IMR-90 (cell line): Measurements from ENCODE around the gene KDM4B. TPM values are rescaled to one million over a fixed set of nuclear protein-coding genes. Genes with fewer than 3 reads are reported as not detected.

Source experiments
- ATAC-seq: fragments of 200-7000 bp; cut with Tn5 transposase; 2 replicates; pipeline ENCODE4 v1.9.1; 2020; ENCODE audit warnings: low read depth, mild to moderate bottlenecking, moderate library complexity
- BruUV-seq: library from RNA; stranded (reverse); fragments of 400-500 nt; replicated peaks from 2 replicates; lab custom pipeline; 2021; lab: Mats Ljungman, UMichigan
- CTCF ChIA-PET: fragments of 300-600 bp; formaldehyde crosslinking; extraction: SDS; loops from one replicate; lab custom pipeline; 2021; ENCODE audit warnings: antibody characterized with exemption; lab: Yijun Ruan, JAX
- POLR2A ChIA-PET: fragments of 300-600 bp; sonication (Branson Sonifier 250); formaldehyde crosslinking; loops from one replicate; lab custom pipeline; 2022; ENCODE audit warnings: antibody characterized with exemption; ENCODE audit not compliant: unreplicated experiment; lab: Charles Lee
- DNase-seq: peaks from one replicate; pipeline ENCODE4 v3.0.0; 2013
- H2AFZ ChIP-seq: replicated peaks from 2 replicates; pipeline ENCODE3; 2013; ENCODE audit warnings: low read length, mild to moderate bottlenecking; ENCODE audit not compliant: poor library complexity
- H2AK5ac ChIP-seq: 2 replicates; pipeline ENCODE4 v1.6.1; 2013; ENCODE audit warnings: low read depth, low read length, inconsistent platforms
- H2AK9ac ChIP-seq: replicated peaks from 2 replicates; pipeline ENCODE3; 2013; ENCODE audit warnings: mild to moderate bottlenecking, low read depth, low read length, moderate library complexity; ENCODE audit not compliant: poor library complexity
- H2BK120ac ChIP-seq: 2 replicates; pipeline ENCODE4 v1.6.1; 2013; ENCODE audit warnings: low read depth, low read length, inconsistent platforms
- H2BK15ac ChIP-seq: 3 replicates; pipeline ENCODE4 v1.6.1; 2013; ENCODE audit warnings: low read depth, low read length, inconsistent platforms
- H2BK20ac ChIP-seq: 2 replicates; pipeline ENCODE4 v1.6.1; 2013; ENCODE audit warnings: low read depth, mild to moderate bottlenecking, inconsistent platforms, low read length, moderate library complexity
- H2BK5ac ChIP-seq: 2 replicates; pipeline ENCODE4 v1.6.1; 2013; ENCODE audit warnings: mild to moderate bottlenecking, low read depth, low read length, inconsistent platforms; ENCODE audit not compliant: poor library complexity, severe bottlenecking
- H3K14ac ChIP-seq: replicated peaks from 2 replicates; pipeline ENCODE4 v1.6.1; 2013; ENCODE audit warnings: low read depth, low read length, inconsistent platforms
- H3K18ac ChIP-seq: 2 replicates; pipeline ENCODE4 v1.6.1; 2013; ENCODE audit warnings: low read depth, low read length, control low read depth
- H3K23ac ChIP-seq: 2 replicates; pipeline ENCODE4 v1.6.1; 2013; ENCODE audit warnings: low read depth, low read length, inconsistent platforms
- H3K27ac ChIP-seq: 2 replicates; pipeline ENCODE4 v1.5.1; 2013; ENCODE audit warnings: mild to moderate bottlenecking, control low read depth, low read length; ENCODE audit not compliant: insufficient read depth
- H3K27me3 ChIP-seq: 2 replicates; pipeline ENCODE4 v1.6.1; 2013; ENCODE audit warnings: low read length; ENCODE audit not compliant: control insufficient read depth, insufficient read depth
- H3K36me3 ChIP-seq: 2 replicates; pipeline ENCODE4 v1.6.1; 2013; ENCODE audit warnings: low read length, mixed read lengths; ENCODE audit not compliant: control insufficient read depth, insufficient read depth
- H3K4ac ChIP-seq: 2 replicates; pipeline ENCODE4 v1.6.1; 2013; ENCODE audit warnings: low read depth, low read length, inconsistent platforms
- H3K4me1 ChIP-seq: 2 replicates; pipeline ENCODE4 v1.6.1; 2013; ENCODE audit warnings: low read length, mixed read lengths; ENCODE audit not compliant: control insufficient read depth, insufficient read depth
- H3K4me2 ChIP-seq: 2 replicates; pipeline ENCODE4 v1.6.1; 2013; ENCODE audit warnings: low read depth, mild to moderate bottlenecking, control low read depth, low read length, moderate library complexity
- H3K4me3 ChIP-seq: 2 replicates; pipeline ENCODE4 v1.5.1; 2013; ENCODE audit warnings: low read depth, mild to moderate bottlenecking, control low read depth, low read length, moderate library complexity; ENCODE audit not compliant: insufficient read depth
- H3K56ac ChIP-seq: 2 replicates; pipeline ENCODE4 v1.6.1; 2013; ENCODE audit warnings: low read length, inconsistent platforms; ENCODE audit not compliant: insufficient read depth; ENCODE audit errors: extremely low read depth
- H3K79me1 ChIP-seq, 2 experiments: 2 replicates each; pipeline ENCODE4 v1.6.1; 2013; ENCODE audit warnings: low read length in 2 of 2, inconsistent platforms in 1 of 2, low read depth in 1 of 2
- H3K9ac ChIP-seq: 2 replicates; pipeline ENCODE4 v1.6.1; 2013; ENCODE audit warnings: low read depth, low read length, control low read depth
- H3K9me1 ChIP-seq: 2 replicates; pipeline ENCODE4 v1.6.1; 2013; ENCODE audit warnings: low read length, inconsistent platforms; ENCODE audit not compliant: insufficient read depth
- H3K9me3 ChIP-seq: 2 replicates; pipeline ENCODE4 v1.6.1; 2013; ENCODE audit warnings: low read length; ENCODE audit not compliant: control insufficient read depth, insufficient read depth
- H4K20me1 ChIP-seq: 2 replicates; pipeline ENCODE4 v1.6.1; 2013; ENCODE audit warnings: low read length, inconsistent platforms; ENCODE audit not compliant: insufficient read depth
- H4K5ac ChIP-seq: 2 replicates; pipeline ENCODE4 v1.6.1; 2013; ENCODE audit warnings: mild to moderate bottlenecking, low read depth, low read length, control low read depth
- H4K8ac ChIP-seq, 2 experiments: 2 replicates each; pipeline ENCODE4 v1.6.1; 2013; ENCODE audit warnings: low read depth in 2 of 2, low read length in 2 of 2, control low read depth in 1 of 2, inconsistent platforms in 1 of 2
- H4K91ac ChIP-seq: 2 replicates; pipeline ENCODE4 v1.6.1; 2013; ENCODE audit warnings: low read depth, low read length, inconsistent platforms; ENCODE audit not compliant: insufficient read depth
- BHLHE40 ChIP-seq: fragments of 150-350 bp; IDR thresholded peaks from 2 replicates; pipeline ENCODE4 v1.6.1; 2016; ENCODE audit warnings: mild to moderate bottlenecking, low read depth, low read length
- CEBPB ChIP-seq: IDR thresholded peaks from 2 replicates; pipeline ENCODE4 v1.6.1; 2012; ENCODE audit warnings: low read depth, low read length, improper control_type of control experiment
- CHD1 ChIP-seq: IDR thresholded peaks from 2 replicates; pipeline ENCODE4 v1.6.1; 2012; ENCODE audit warnings: low read depth, low read length, improper control_type of control experiment
- FOS ChIP-seq: fragments of 150-350 bp; IDR thresholded peaks from 2 replicates; pipeline ENCODE4 v1.6.1; 2016; ENCODE audit warnings: low read depth, low read length
- MAFK ChIP-seq: IDR thresholded peaks from 2 replicates; pipeline ENCODE4 v1.6.1; 2012; ENCODE audit warnings: low read depth, low read length, improper control_type of control experiment
- RFX5 ChIP-seq: IDR thresholded peaks from 2 replicates; pipeline ENCODE4 v1.8.0; 2012; ENCODE audit warnings: low read depth, mild to moderate bottlenecking, low read length, moderate library complexity
- SMC3 ChIP-seq: fragments of 150-350 bp; IDR thresholded peaks from 2 replicates; pipeline ENCODE4 v1.6.1; 2016; ENCODE audit warnings: low read depth, mild to moderate bottlenecking, antibody characterized with exemption, low read length, moderate library complexity
- WGBS, 2 experiments: methylation state at CpG; one replicate each; pipeline versions ENCODE4 v1.1.5 to v1.1.7; 2013; ENCODE audit warnings: missing lambda C conversion rate in 2 of 2; ENCODE audit not compliant: insufficient read length in 1 of 2; ENCODE audit errors: extremely low coverage in 2 of 2; 5-methylcytosine and 5-hydroxymethylcytosine counted together
- dilution Hi-C: fragments of 300-500 bp; cut with HindIII; formaldehyde crosslinking; loops from one replicate; pipeline ENCODE4 v1.14.3; 2018; ENCODE audit warnings: low sequenced_read_pairs; ENCODE audit not compliant: unreplicated experiment
- in situ Hi-C: fragments of 300-500 bp; cut with MboI; formaldehyde crosslinking; loops from 3 replicates; pipeline ENCODE4 v1.14.3; 2019; ENCODE audit warnings: low sequenced_read_pairs, inconsistent platforms, mixed read lengths
- intact Hi-C: fragments of 100-400 bp; cut with micrococcal nuclease; formaldehyde crosslinking; loops from 2 replicates; pipeline ENCODE4 v1.10.0; 2022
- polyA plus RNA-seq, 3 experiments: library from polyadenylated mRNA; depleted of rRNA; stranded (reverse); fragments of >200 nt; gene quantifications; 2 replicates each; pipeline ENCODE4 v1.2.3, GENCODE V29; 2012; ENCODE audit warnings: low replicate concordance in 1 of 3
- total RNA-seq: library from RNA; depleted of rRNA; stranded (reverse); fragments of >200 nt; gene quantifications from 2 replicates; pipeline ENCODE4 v1.2.3, GENCODE V29; 2012
- TF ChIP-seq, protein P1 (sequence below): fragments of 150-350 bp; IDR thresholded peaks from 2 replicates; pipeline ENCODE4 v1.6.1; 2017; ENCODE audit warnings: mild to moderate bottlenecking, antibody characterized with exemption, low read length, low read depth

KDM4B gene
- total and polyA plus RNA-seq, 2 of the 4 experiments (the other 2 are of a cell fraction) = 5.0 to 17.9 TPM

DNA sequence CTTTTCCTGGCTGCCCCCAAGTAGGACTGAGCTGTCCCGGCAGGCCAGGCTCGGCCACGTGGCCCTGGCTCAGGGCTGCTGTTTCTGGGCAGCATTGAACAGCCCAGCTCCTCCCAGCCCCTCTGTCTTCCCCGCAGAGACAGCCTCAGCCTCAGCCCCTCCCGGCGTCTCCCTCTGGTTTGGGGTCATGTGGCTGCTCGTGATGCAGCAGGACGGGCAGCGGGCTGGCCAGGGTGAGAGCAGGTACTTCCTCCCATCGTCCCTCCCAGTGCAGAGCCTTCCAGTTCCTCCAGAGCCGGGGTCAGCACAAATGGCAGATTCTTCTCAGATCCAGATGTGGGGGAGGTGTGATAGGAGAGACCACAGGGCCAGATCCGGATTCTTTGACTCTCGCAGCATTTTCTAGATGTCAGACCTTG, 114.6 kb downstream of the KDM4B start:
- H3K18ac ChIP-seq = no peak overlapping the region

More for the DNA sequence above, 114.6 kb downstream of the KDM4B start:
- H2BK15ac ChIP-seq = no peak overlapping the region
- H4K91ac ChIP-seq = no peak overlapping the region
- in situ Hi-C loops (no loop called here), dilution Hi-C loops (no loop called here), intact Hi-C loops (no loop called here)
- H4K8ac ChIP-seq = no peak overlapping the region
- H2BK20ac ChIP-seq = no peak overlapping the region
- 0 out of 2 replicates have a peak, but pooled peaks cover 3% of the 10 kb centered on the region for H3K9me1 ChIP-seq
- no TSS peak for BruUV-seq
- no peak overlapping the region for H3K4me3 ChIP-seq
- H2BK120ac ChIP-seq = no peak overlapping the region
- H3K4me2 ChIP-seq = no peak overlapping the region
- TF ChIP-seq CHD1 (no peak), RFX5 (no peak), BHLHE40 (no peak), MAFK (no peak), CEBPB (no peak), FOS (no peak), SMC3 (no peak)
- TF ChIP-seq, protein P1, sequence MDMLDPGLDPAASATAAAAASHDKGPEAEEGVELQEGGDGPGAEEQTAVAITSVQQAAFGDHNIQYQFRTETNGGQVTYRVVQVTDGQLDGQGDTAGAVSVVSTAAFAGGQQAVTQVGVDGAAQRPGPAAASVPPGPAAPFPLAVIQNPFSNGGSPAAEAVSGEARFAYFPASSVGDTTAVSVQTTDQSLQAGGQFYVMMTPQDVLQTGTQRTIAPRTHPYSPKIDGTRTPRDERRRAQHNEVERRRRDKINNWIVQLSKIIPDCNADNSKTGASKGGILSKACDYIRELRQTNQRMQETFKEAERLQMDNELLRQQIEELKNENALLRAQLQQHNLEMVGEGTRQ = no peak
- no peaks in the 10 kb centered on the region for H3K9me3 ChIP-seq
- H3K27me3 ChIP-seq = no peaks in the 10 kb centered on the region
- ChIA-PET CTCF (no interaction called here), POLR2A (no interaction called here)
- H2AK9ac ChIP-seq = no peak overlapping the region
- no peak overlapping the region for H4K5ac ChIP-seq
- no peak overlapping the region for H3K9ac ChIP-seq
- H3K4me1 ChIP-seq = no peaks in the 10 kb centered on the region
- H2AFZ ChIP-seq = peak overlapping the region; percentile 23
- peaks cover 5 to 14% of the 10 kb centered on the region in 2 experiments; a peak in 3 of 4 replicates for H3K79me1 ChIP-seq
- no peak overlapping the region for H3K23ac ChIP-seq
- peaks cover 17% of the 10 kb centered on the region for H4K20me1 ChIP-seq
- no peak overlapping the region for H3K4ac ChIP-seq
- no peak overlapping the region for H3K27ac ChIP-seq
- DNase-seq (no peak), ATAC-seq (peak; percentile 50)
- no peak overlapping the region for H2BK5ac ChIP-seq
- no peak overlapping the region for H3K56ac ChIP-seq
- no peak overlapping the region for H3K14ac ChIP-seq
- H3K36me3 ChIP-seq = peaks cover 73% of the 10 kb centered on the region
- H2AK5ac ChIP-seq = no peak overlapping the region; the same call in 1 of the 2 replicates
- 61% methylated on average over 6 of the region's 13 CpGs; no CpG with 5 or more reads in 1 of the 2 experiments for WGBS, 2 experiments
